ENCODE data around the gene IYD.

The IYD gene

DNA sequence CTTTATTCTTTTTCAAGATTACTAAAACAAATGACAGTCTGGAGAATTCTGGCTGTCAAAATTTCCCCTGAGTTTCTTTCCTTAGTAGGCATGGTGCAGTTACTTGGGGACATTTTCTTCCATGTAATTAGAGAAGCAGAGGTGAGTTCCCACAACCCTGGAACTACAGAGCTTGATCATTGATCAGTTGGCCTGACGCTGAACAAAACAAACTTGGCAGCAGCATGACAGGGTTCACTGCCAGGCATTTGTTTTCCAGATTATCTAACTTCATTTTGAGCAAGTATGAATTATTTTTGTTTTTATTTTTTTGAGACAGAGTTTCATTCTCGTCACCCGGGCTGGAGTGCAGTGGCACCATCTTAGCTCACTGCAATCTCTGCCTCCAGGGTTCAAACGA lies 22.6 kb downstream of the IYD start:
- TF ChIP-seq, protein P1, sequence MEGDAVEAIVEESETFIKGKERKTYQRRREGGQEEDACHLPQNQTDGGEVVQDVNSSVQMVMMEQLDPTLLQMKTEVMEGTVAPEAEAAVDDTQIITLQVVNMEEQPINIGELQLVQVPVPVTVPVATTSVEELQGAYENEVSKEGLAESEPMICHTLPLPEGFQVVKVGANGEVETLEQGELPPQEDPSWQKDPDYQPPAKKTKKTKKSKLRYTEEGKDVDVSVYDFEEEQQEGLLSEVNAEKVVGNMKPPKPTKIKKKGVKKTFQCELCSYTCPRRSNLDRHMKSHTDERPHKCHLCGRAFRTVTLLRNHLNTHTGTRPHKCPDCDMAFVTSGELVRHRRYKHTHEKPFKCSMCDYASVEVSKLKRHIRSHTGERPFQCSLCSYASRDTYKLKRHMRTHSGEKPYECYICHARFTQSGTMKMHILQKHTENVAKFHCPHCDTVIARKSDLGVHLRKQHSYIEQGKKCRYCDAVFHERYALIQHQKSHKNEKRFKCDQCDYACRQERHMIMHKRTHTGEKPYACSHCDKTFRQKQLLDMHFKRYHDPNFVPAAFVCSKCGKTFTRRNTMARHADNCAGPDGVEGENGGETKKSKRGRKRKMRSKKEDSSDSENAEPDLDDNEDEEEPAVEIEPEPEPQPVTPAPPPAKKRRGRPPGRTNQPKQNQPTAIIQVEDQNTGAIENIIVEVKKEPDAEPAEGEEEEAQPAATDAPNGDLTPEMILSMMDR (conservative IDR thresholded peaks at IDR 0.05; ENCODE audit: low read length), result no peak

DNA sequence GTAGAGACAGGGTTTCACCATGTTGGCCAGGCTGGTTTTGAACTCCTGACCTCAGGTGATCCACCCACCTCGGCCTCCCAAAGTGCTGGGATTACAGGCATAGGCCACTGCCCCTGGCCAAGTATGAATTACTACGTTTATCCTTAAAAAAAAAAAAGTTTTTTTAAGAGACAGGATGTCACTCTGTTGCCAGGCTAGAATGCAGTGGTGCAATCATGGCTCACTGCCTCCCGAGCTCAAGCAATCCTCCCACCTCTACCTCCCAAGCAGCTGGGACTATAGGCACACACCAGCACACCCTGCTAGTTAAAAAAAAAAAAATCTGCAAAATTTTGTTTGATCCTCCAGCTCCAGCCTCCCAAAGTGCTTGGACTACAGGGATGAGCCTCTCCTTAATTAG lies 23.1 kb downstream of the IYD start:
- Histone ChIP-seq H3K9ac (ENCODE audit: low read depth, low read length, poor library complexity, severe bottlenecking) (no peak overlapping the region), H3K79me2 (ENCODE audit: insufficient read depth, low read length) (no peaks in the 10 kb centered on the region), H3K36me3 (ENCODE audit: insufficient read depth, low read length) (no peaks in the 10 kb centered on the region), H3K4me2 (ENCODE audit: low read depth, low read length, poor library complexity, severe bottlenecking) (no peak overlapping the region), H2AFZ (ENCODE audit: low read length) (no peak overlapping the region), H3K27me3 (ENCODE audit: insufficient read depth, low read length, poor library complexity, severe bottlenecking) (no peaks in the 10 kb centered on the region), H3K9me2 (replicated peaks; ENCODE audit: low read depth, low read length) (no peaks in the 10 kb centered on the region), H3K4me1 (ENCODE audit: insufficient read depth, low read length, poor library complexity, severe bottlenecking) (no peaks in the 10 kb centered on the region), H4K20me1 (ENCODE audit: insufficient read depth, low read length, poor library complexity, severe bottlenecking) (no peaks in the 10 kb centered on the region), H3K4me3 (ENCODE audit: low read length, poor library complexity, severe bottlenecking) (no peak overlapping the region), H3F3A (ENCODE audit: low read depth) (no peaks in the 10 kb centered on the region), H3K9me3 (ENCODE audit: insufficient read depth, low read depth, low read length) (no peaks in the 10 kb centered on the region)
- TF ChIP-seq EZH2phosphoT487 (IDR thresholded peaks at IDR 0.05; ENCODE audit: borderline replicate concordance), result no peak

More for the DNA sequence above, 22.6 kb downstream of the IYD start:
- Histone ChIP-seq H4K20me1 (ENCODE audit: insufficient read depth, low read length, poor library complexity, severe bottlenecking) (no peaks in the 10 kb centered on the region), H3K9me3 (ENCODE audit: insufficient read depth, low read depth, low read length) (no peaks in the 10 kb centered on the region), H3K27me3 (ENCODE audit: insufficient read depth, low read length, poor library complexity, severe bottlenecking) (no peaks in the 10 kb centered on the region), H3K9me2 (replicated peaks; ENCODE audit: low read depth, low read length) (no peaks in the 10 kb centered on the region), H3K4me2 (ENCODE audit: low read depth, low read length, poor library complexity, severe bottlenecking) (no peak overlapping the region), H3K79me2 (ENCODE audit: insufficient read depth, low read length) (no peaks in the 10 kb centered on the region), H2AFZ (ENCODE audit: low read length) (no peak overlapping the region), H3K36me3 (ENCODE audit: insufficient read depth, low read length) (no peaks in the 10 kb centered on the region), H3K9ac (ENCODE audit: low read depth, low read length, poor library complexity, severe bottlenecking) (no peak overlapping the region), H3F3A (ENCODE audit: low read depth) (no peaks in the 10 kb centered on the region), H3K4me3 (ENCODE audit: low read length, poor library complexity, severe bottlenecking) (no peak overlapping the region), H3K4me1 (ENCODE audit: insufficient read depth, low read length, poor library complexity, severe bottlenecking) (no peaks in the 10 kb centered on the region)

DNA sequence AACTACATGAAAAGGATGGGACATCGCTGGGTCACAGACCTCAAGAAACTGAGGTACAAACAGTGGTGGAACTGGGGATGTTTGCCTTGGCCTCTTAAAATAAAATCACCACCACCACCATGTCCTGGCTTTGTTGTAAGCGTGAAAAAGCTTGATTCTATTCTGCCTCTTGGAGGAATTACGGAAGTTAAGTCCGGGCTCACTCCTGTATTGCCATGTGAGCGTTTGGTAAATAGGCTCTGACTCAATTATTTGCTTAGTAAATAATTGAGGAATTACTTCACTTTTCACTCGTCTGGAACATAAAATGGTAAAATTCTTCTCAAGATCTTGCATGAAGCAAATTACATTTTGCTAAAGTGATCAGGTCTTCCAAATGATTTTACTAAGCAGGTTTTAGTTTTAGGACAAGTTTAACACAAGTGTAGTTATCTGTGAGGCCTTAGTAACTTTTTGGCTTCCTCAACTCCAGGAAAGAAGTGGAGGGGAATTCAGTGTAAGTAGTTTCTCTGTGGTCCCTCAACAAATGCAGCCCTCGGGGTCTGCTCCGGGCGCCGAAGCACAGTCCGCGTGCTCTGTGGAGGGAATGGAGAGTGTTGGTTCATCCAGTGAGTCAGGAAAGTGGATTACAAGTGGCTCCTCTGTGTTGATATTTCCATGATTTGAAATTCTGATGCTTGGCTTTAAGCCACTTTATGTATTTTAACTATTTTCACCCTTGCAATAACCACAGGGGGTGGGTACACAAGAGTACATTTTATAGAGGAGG lies 23.8 kb downstream of the IYD start:
- no peaks in the 10 kb centered on the region for H3F3A ChIP-seq (ENCODE audit: low read depth)
- H2AFZ ChIP-seq (ENCODE audit: low read length), result no peak overlapping the region; the same call in 1 of the 2 replicates
- no peak overlapping the region for H3K4me3 ChIP-seq (ENCODE audit: low read length, poor library complexity, severe bottlenecking)
- H3K9ac ChIP-seq (ENCODE audit: low read depth, low read length, poor library complexity, severe bottlenecking), result no peak overlapping the region
- H3K4me1 ChIP-seq (ENCODE audit: insufficient read depth, low read length, poor library complexity, severe bottlenecking), result no peaks in the 10 kb centered on the region
- H3K9me3 ChIP-seq (ENCODE audit: insufficient read depth, low read depth, low read length), result no peaks in the 10 kb centered on the region
- H3K4me2 ChIP-seq (ENCODE audit: low read depth, low read length, poor library complexity, severe bottlenecking), result no peak overlapping the region
- H3K9me2 ChIP-seq (replicated peaks; ENCODE audit: low read depth, low read length), result no peaks in the 10 kb centered on the region
- H3K36me3 ChIP-seq (ENCODE audit: insufficient read depth, low read length), result no peaks in the 10 kb centered on the region
- TF ChIP-seq, protein P1 (conservative IDR thresholded peaks at IDR 0.05; ENCODE audit: low read length), result no peak
- TF ChIP-seq EZH2phosphoT487 (IDR thresholded peaks at IDR 0.05; ENCODE audit: borderline replicate concordance), result no peak
- no peaks in the 10 kb centered on the region for H3K79me2 ChIP-seq (ENCODE audit: insufficient read depth, low read length)
- H3K27me3 ChIP-seq (ENCODE audit: insufficient read depth, low read length, poor library complexity, severe bottlenecking), result no peaks in the 10 kb centered on the region
- H4K20me1 ChIP-seq (ENCODE audit: insufficient read depth, low read length, poor library complexity, severe bottlenecking), result no peaks in the 10 kb centered on the region

Measured in Loucy (cell line).